ENCODE results near the gene PHTF1.
A peak's percentile ranks its signal among the peaks of the same experiment; 100 is the strongest.
"Not testable (repeated sequence)": the region's sequence is repeated elsewhere in the genome, so short reads cannot be mapped to it uniquely, and the experiment has no call there.

PHTF1 gene

DNA sequence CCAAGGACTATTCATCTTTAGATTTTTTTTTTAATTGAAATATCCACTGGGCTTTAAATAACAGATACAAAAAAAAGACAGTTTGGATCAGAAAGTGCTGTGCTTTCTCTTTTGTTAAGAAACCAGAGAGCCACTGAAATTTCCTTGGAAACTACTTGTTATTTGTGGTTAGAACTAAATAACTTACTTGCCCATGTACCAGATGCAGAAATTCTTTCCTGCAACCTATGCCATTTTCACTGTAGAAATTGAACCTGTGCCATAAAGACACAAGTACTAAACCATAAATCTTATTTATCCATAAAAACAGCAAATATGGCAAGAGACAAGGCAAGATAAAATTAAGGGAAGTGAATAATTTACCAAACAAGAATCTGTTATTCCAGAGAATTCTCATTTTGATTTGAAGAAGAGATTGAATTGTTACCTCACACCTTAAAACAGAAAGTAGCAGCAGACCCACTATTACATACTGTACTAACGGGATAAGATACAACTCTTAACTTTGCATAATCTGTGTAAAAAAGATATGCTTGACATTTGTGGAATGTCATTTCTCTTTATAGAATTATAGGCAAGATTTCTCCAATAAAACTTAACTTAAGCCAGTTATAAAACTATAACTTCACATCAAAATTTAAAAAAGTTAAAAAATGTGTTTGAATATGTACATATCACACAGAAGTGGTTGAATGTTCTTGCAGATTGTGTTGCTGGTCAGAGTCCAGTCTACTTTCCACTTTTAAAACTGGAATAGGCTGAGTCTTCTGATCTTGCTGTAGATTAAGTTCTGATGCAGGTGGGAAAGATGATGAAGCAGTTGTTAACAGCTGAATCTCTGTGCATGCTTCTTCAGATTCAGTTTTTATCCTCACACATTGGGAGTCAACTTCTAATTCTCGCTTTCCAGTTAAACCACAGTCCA is 6.3 kb upstream of the PHTF1 start:
- peaks cover 44 to 76% (median 66%) of the 10 kb centered on the region in 11 experiments for H3K36me3 ChIP-seq
- peaks cover 0 to 7% (median 0%) of the 10 kb centered on the region in 11 experiments; a peak in 4 of 22 replicates for H4K20me1 ChIP-seq
- no peak overlapping the region for H3K4me3 ChIP-seq
- H3K4me1 ChIP-seq: peaks cover 0 to 18% (median 3%) of the 10 kb centered on the region in 10 experiments; a peak in 14 of 20 replicates
- H3K9ac ChIP-seq: no peak overlapping the region
- H3K4me2 ChIP-seq: no peak overlapping the region
- H3K9me3 ChIP-seq (replicated peaks in 1 of 11): no peaks in the 10 kb centered on the region
- TF ChIP-seq Cebpa-rat (IDR thresholded peaks at IDR 0.05): no peak
- no peaks in the 10 kb centered on the region for H3K27me3 ChIP-seq
- no peak overlapping the region for H3K27ac ChIP-seq

DNA sequence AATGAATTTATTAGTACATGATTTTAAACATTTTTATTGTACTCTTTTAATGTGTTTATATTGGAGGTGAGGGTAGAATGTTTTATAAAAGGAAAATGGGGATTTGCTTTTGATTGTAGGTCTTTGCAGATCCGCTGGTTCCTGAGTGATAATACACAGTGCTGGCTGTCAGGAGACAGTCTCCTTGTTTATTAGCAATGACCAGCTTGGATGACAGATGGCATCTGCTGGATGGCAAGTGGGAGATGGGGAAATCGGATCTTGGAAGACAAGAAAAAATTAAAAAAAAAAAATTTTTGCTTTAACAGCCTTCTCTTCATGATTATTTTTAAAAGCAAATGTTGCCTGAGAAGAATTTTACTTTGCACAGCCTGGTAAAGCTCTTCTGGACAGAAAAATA is 4.4 kb upstream of the PHTF1 start:
- Histone ChIP-seq H3K27ac (no peak overlapping the region), H3K4me2 (no peak overlapping the region), H3K4me3 (no peak overlapping the region), H3K4me1 (peaks cover 8 to 14% (median 9%) of the 10 kb centered on the region in 10 experiments; a peak in 19 of 20 replicates), H3K27me3 (no peaks in the 10 kb centered on the region), H4K20me1 (no peaks in the 10 kb centered on the region), H3K9me3 (replicated peaks in 1 of 11) (no peaks in the 10 kb centered on the region), H3K9ac (no peak overlapping the region), H3K36me3 (peaks cover 39 to 58% (median 49%) of the 10 kb centered on the region in 11 experiments)
- TF ChIP-seq Cebpa-rat (IDR thresholded peaks at IDR 0.05): no peak

DNA sequence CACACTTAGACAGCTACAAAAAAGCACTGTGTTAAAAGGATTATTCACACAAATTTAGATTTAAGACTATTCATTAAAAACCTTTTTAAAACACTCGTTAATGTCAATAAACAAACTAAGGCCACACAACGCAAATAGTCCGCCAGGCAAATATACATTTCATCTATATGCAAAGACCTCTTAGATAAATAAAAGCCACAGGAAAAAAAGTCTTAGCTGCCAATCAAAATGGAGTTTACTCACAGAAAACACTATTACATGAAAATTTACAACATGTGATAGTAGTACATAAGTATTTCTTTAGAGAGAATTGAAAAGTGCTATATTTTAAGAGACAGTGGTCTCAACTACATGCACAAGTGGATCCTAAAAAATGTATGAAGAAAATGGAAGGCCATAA is 2.7 kb upstream of the PHTF1 start:
- Histone ChIP-seq H3K4me1 (peaks cover 16 to 22% (median 18%) of the 10 kb centered on the region in 10 experiments), H3K36me3 (peaks cover 22 to 41% (median 32%) of the 10 kb centered on the region in 11 experiments), H3K27ac (no peak overlapping the region), H3K9me3 (replicated peaks in 1 of 11) (no peaks in the 10 kb centered on the region), H3K27me3 (no peaks in the 10 kb centered on the region), H3K9ac (no peak overlapping the region), H3K4me3 (no peak overlapping the region), H4K20me1 (no peaks in the 10 kb centered on the region), H3K4me2 (no peak overlapping the region)
- no peak for TF ChIP-seq Cebpa-rat (IDR thresholded peaks at IDR 0.05)

DNA sequence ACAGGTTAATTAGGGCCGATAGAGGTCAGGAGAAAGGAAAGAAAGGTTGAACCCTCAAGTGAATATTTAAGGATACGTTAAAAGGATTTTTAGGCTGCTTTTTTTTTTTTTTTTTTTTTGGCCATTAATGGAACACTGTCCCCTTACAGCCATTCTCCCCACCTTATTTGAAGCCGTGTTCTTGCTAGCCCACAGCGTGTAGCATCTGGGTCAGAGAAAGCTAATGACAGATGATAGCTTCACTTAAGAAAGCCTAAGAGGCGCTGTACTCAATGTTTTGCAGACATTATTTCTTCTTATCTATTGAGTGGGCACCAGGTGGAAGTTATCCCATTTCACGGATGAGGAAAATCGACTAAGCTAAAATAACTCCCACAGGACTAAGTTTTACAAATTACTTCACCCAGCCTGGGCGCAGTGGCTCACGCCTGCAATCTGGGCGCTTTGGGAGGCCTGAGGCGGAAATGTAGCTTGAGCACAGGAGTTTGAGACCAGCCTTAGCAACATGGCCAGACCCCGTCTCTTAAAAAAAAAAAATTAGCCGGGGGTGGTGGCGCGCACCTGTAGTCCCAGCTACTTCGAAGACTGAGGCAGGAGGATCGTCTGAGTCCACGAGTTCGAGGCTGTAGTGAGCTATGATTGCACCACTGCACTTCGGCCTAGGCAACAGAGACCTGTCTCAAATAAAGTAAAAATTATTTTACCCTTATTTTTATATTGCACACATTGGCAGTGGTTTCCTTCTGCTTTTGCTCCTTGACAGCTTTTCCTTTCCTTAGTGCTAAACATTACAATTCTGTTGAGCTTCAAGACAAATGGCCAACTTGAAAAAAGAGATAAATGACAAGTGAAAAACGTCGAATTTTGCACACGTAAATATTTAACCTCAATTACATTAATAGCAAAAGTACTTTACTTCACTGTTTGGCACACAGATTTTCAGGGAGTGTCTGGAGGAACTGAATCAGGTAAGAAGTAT is 1.1 kb upstream of the PHTF1 start:
- peak overlapping the region; percentile 77 to 97 (median 90) for H3K4me3 ChIP-seq
- H3K27ac ChIP-seq: peak overlapping the region; percentile 85 to 99 (median 92); a peak in 21 of 22 replicates
- H3K9ac ChIP-seq: peak overlapping the region; percentile 89 to 97 (median 93)
- H3K4me2 ChIP-seq: peak overlapping the region; percentile 70 to 93 (median 80)
- no peaks in the 10 kb centered on the region; a peak in 1 of 22 replicates for H3K9me3 ChIP-seq (replicated peaks in 1 of 11)
- peaks cover 27 to 37% (median 32%) of the 10 kb centered on the region in 10 experiments for H3K4me1 ChIP-seq
- H3K27me3 ChIP-seq: no peaks in the 10 kb centered on the region
- no peak for TF ChIP-seq Cebpa-rat (IDR thresholded peaks at IDR 0.05)
- H3K36me3 ChIP-seq: peaks cover 6 to 41% (median 21%) of the 10 kb centered on the region in 11 experiments; a peak in 21 of 22 replicates
- H4K20me1 ChIP-seq: no peaks in the 10 kb centered on the region

DNA sequence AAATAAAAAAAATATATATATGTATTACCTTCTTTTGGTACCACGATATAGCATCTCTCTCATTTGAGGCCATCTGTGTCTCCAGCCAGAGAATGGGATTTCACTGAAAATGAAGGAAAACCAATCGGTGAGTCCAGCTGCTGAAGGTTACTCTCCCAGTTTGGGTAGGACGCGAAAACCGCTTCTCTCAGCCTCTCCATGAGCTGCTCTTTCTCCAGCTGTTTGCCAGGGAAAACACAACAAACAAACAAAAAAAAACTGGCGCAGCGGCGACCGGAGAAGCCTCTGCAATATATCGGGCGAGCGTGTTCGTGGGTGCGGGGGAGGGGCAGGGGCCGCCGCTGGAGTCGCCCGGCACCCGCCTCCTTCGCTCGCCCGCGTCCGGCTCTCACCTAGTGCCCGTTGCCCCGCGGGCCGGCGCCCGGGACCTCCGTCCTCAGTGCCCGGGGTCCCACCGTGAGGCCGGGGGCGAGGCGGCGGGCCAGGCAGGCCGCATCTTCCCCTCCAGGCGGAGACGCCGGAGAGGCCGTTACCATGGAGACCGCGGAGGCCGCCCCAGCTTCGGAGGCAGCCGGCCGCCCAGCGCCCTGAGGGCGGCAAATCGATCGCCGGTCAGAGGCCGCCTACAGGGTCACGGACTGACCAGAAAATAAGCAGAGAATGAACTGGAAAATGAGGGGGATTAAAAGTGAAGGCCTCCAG is 504 bp downstream of the PHTF1 start:
- H4K20me1 ChIP-seq: no peaks in the 10 kb centered on the region
- peak overlapping the region; percentile 89 to 97 (median 93) for H3K9ac ChIP-seq
- peak overlapping the region; percentile 70 to 93 (median 80) for H3K4me2 ChIP-seq
- peaks cover 0 to under 1% (median 0%) of the 10 kb centered on the region in 11 experiments; a peak in 3 of 22 replicates for H3K9me3 ChIP-seq (replicated peaks in 1 of 11)
- no peak for TF ChIP-seq Cebpa-rat (IDR thresholded peaks at IDR 0.05)
- no peaks in the 10 kb centered on the region for H3K27me3 ChIP-seq
- H3K4me1 ChIP-seq: peaks cover 27 to 37% (median 33%) of the 10 kb centered on the region in 10 experiments
- H3K36me3 ChIP-seq: peaks cover 5 to 39% (median 17%) of the 10 kb centered on the region in 11 experiments
- peak overlapping the region; percentile 85 to 99 (median 92) for H3K27ac ChIP-seq
- peak overlapping the region; percentile 77 to 97 (median 90) for H3K4me3 ChIP-seq

DNA sequence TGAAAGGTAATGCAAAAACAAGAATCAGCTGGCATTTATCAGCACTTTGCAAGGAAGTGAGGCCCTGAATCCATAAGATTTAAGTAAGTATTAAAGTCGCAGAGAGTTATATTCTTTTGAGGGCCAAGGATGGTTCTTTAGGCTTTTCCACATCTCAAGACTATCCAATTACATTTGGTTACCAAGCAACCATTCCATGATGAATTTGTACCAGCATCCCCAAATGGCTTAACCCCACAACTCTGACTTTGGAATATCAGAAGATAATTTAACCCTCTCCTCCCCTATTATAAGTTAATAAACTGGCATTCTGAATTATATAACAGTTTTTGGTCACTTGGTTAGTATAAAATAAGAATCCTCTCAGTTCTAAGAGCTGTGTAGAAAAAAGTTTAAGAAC is 2.8 kb downstream of the PHTF1 start:
- Histone ChIP-seq H3K27me3 (no peaks in the 10 kb centered on the region), H3K4me3 (peak overlapping the region in 1 of 10 experiments; percentile 90; a peak in 2 of 20 replicates), H3K4me2 (peak overlapping the region; percentile 70 to 93 (median 80)), H4K20me1 (no peaks in the 10 kb centered on the region), H3K27ac (no peak overlapping the region), H3K9me3 (replicated peaks in 1 of 11) (peaks cover 0 to 6% (median 0%) of the 10 kb centered on the region in 11 experiments; a peak in 3 of 22 replicates), H3K4me1 (peaks cover 27 to 37% (median 33%) of the 10 kb centered on the region in 10 experiments), H3K36me3 (peaks cover 12 to 51% (median 28%) of the 10 kb centered on the region in 11 experiments), H3K9ac (no peak overlapping the region)
- no peak for TF ChIP-seq Cebpa-rat (IDR thresholded peaks at IDR 0.05)

DNA sequence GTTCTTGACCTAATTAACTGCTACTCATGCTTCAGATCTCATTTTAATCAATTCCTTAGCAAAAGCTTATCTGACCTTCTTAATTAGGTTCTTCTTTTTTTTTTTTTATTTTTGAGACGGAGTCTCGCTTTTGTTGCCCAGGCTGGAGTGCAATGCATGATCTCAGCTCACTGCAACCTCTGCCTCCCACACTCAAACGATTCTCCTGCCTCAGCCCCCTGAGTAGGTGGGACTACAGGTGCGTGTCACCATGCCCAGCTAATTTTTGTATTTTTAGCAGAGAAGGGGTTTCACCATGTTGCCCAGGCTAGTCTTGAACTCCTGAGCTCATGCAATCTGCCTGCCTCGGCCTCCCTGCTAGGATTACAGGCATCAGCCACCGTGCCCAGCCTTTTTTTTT is 6.0 kb downstream of the PHTF1 start:
- not testable (repeated sequence) for H3K9me3 ChIP-seq (replicated peaks in 1 of 11); H3K4me2 ChIP-seq; H4K20me1 ChIP-seq; H3K27me3 ChIP-seq; H3K4me3 ChIP-seq; H3K27ac ChIP-seq; H3K9ac ChIP-seq
- Histone ChIP-seq H3K36me3 (peaks cover 23 to 83% (median 47%) of the 10 kb centered on the region in 11 experiments), H3K4me1 (peaks cover 18 to 25% (median 23%) of the 10 kb centered on the region in 10 experiments)

DNA sequence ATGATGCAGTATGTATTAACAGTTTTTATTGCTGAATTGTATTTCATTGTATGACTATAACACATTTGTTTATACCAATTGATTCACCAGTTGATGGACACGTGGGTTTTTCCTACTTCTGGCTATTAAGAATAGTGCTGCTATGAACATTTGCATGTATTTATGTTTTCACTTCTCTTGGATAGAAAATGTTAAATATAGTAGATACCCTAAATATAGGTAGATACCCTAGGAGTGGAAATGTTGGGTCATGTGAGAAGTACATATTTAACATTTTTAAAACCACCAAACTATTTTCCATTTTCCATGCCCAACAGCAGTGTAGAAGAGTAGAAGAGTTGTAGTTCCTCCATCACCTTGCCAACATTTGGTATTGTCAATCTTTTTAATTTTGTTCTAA is 7.8 kb downstream of the PHTF1 start:
- peaks cover 0 to 6% (median 0%) of the 10 kb centered on the region in 11 experiments; a peak in 3 of 22 replicates for H3K9me3 ChIP-seq (replicated peaks in 1 of 11)

More for the DNA sequence above, 7.8 kb downstream of the PHTF1 start:
- no peak overlapping the region for H3K9ac ChIP-seq
- no peak overlapping the region for H3K27ac ChIP-seq
- H3K4me1 ChIP-seq: peaks cover 6 to 13% (median 11%) of the 10 kb centered on the region in 10 experiments; a peak in 19 of 20 replicates
- no peaks in the 10 kb centered on the region for H3K27me3 ChIP-seq
- H3K36me3 ChIP-seq: peaks cover 24 to 96% (median 57%) of the 10 kb centered on the region in 11 experiments
- no peaks in the 10 kb centered on the region; a peak in 1 of 22 replicates for H4K20me1 ChIP-seq
- no peak overlapping the region for H3K4me2 ChIP-seq
- H3K4me3 ChIP-seq: no peak overlapping the region
- no peak for TF ChIP-seq Cebpa-rat (IDR thresholded peaks at IDR 0.05)
